Measurements from ENCODE around the gene CACNA1E. TPM values are rescaled to one million over a fixed set of nuclear protein-coding genes. Genes with fewer than 3 reads are reported as not detected.
A peak's percentile ranks its signal among the peaks of the same experiment; 100 is the strongest.

Gene CACNA1E
- total RNA-seq, 6 experiments from 2014 or later, result not detected

DNA sequence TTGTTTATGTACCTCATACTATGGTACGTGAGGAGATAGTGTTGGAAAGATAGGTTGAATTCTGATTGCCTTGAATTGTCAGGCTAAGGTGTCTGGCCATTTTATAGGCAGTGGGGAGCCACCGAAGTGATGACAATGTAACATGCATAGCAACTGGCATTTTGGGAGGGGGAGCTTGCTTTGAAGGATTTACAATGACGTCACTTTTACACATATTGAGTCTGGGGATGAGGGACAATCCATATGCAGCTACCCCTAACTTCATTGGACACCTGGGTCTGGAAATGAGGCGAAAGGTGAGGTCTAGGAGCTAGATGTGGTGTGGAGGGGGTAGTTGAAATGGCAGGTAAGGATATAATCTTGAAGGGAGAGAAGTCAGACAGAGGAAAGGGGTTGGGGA, 7.7 kb upstream of the CACNA1E start:
- Mint-ChIP-seq H3K9me3 (no peaks in the 10 kb centered on the region), H3K4me1 (ENCODE audit: low read depth) (no peaks in the 10 kb centered on the region), H3K27ac (no peak overlapping the region), H3K27me3 (ENCODE audit: insufficient read depth) (peaks cover 1% of the 10 kb centered on the region), H3K4me3 (no peak overlapping the region), H3K36me3 (ENCODE audit: low read depth) (no peaks in the 10 kb centered on the region)
- DNase-seq, result no peak
- TF ChIP-seq, protein P1, sequence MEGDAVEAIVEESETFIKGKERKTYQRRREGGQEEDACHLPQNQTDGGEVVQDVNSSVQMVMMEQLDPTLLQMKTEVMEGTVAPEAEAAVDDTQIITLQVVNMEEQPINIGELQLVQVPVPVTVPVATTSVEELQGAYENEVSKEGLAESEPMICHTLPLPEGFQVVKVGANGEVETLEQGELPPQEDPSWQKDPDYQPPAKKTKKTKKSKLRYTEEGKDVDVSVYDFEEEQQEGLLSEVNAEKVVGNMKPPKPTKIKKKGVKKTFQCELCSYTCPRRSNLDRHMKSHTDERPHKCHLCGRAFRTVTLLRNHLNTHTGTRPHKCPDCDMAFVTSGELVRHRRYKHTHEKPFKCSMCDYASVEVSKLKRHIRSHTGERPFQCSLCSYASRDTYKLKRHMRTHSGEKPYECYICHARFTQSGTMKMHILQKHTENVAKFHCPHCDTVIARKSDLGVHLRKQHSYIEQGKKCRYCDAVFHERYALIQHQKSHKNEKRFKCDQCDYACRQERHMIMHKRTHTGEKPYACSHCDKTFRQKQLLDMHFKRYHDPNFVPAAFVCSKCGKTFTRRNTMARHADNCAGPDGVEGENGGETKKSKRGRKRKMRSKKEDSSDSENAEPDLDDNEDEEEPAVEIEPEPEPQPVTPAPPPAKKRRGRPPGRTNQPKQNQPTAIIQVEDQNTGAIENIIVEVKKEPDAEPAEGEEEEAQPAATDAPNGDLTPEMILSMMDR (IDR thresholded peaks at IDR 0.05), result no peak

DNA sequence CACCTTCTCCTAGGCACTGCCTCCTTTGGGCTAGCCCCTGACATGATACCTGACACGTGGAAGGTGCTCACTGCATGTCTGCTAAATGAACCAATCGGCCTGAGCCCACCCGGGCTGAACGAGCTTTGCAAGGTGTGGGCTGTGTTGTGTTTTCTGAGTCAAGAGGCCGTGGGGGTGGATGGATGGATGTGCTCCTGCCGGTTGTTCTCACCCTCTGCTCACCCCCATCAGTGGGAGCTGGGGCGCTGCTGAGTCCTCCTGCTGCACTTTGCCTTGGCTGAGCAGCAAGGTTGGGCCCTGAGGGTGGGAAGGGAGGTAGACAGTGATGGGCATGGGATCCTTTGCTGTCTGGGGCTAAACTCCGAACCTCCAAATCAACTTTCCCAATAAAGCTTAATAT, 6.7 kb upstream of the CACNA1E start:
- peaks cover 7% of the 10 kb centered on the region for H3K27me3 Mint-ChIP-seq (ENCODE audit: insufficient read depth)
- H3K4me1 Mint-ChIP-seq (ENCODE audit: low read depth), result no peaks in the 10 kb centered on the region
- H3K27ac Mint-ChIP-seq, result no peak overlapping the region
- no peak for DNase-seq
- no peak overlapping the region for H3K4me3 Mint-ChIP-seq
- H3K9me3 Mint-ChIP-seq, result no peaks in the 10 kb centered on the region
- no peaks in the 10 kb centered on the region for H3K36me3 Mint-ChIP-seq (ENCODE audit: low read depth)
- TF ChIP-seq, protein P1 (IDR thresholded peaks at IDR 0.05), result no peak

DNA sequence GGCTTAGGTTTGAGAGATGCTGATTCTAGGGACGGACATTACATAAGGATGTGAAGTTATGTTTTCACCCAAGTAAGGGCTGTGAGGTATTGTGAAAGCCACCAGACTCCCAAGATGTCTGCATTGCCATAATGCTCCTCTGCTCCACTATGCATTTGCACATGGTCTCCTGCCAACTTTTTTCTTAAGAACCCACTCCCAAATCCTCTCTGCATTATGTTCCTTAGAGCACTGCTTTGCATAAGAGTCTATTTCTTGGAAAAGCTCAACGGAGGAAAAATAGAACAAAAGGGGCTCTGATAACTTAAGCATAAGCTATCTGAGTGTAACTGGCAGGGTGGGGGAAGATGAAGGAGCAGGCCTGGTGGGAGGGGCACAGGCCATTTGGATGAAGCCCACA, 5.0 kb upstream of the CACNA1E start:
- peaks cover 14% of the 10 kb centered on the region for H3K27me3 Mint-ChIP-seq (ENCODE audit: insufficient read depth)
- no peak overlapping the region for H3K27ac Mint-ChIP-seq
- no peaks in the 10 kb centered on the region for H3K4me1 Mint-ChIP-seq (ENCODE audit: low read depth)
- no peak overlapping the region for H3K4me3 Mint-ChIP-seq
- no peak for DNase-seq
- H3K36me3 Mint-ChIP-seq (ENCODE audit: low read depth), result no peaks in the 10 kb centered on the region
- no peaks in the 10 kb centered on the region for H3K9me3 Mint-ChIP-seq
- TF ChIP-seq, protein P1 (IDR thresholded peaks at IDR 0.05), result no peak

DNA sequence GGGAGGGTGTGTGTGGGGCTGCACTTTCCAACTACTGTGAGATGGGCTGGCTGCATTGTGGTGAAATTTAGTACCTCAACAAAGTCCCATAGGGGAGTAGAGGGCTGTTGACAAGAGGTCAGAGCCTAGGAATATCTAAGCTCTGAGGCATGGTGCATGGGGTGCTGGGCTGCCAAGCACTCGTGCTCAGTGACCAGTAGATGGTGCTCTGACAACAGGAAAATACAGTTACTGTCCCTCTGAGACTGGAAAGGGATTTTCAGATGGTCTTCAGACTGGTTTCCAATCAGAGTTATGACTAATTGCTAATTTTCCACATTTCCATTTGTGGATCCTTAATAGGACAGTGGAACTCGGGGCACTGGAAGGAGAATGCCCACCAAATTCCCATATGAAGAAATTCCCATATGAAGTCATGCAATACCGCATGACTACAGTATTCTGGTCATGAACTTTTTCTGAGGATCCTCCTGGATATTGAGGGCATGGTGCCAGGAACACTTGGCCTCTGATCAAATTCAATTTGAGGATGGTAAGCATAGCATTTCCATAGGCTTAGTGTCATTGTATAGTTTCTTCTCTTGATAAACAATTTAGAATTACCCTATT, 4.1 kb upstream of the CACNA1E start:
- TF ChIP-seq, protein P1 (IDR thresholded peaks at IDR 0.05), result peak; percentile 85
- no peaks in the 10 kb centered on the region for H3K9me3 Mint-ChIP-seq
- no peaks in the 10 kb centered on the region for H3K4me1 Mint-ChIP-seq (ENCODE audit: low read depth)

DNA sequence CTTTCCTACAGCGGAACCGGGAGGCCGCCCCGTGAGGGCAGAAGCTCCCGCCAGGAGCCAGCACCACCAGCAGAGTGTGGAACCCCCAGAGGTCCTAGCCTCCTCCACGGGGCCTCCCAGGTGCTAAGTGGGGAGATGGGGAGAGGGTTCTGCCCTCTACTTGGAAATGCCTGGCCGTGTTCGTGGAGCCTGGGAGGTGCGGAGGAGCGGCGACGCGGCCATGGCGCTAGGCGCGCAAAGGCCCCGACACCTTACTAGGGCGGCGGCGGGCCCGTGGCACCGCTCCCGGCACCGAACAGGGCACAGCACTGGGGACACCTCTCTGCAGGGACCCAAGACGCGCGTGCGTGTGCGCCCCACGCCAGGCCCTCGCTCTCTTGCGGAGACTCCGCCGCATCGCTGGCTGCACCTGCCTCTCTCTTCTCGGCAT, 1.3 kb upstream of the CACNA1E start:
- Mint-ChIP-seq H3K4me1 (ENCODE audit: low read depth) (no peaks in the 10 kb centered on the region), H3K4me3 (no peak overlapping the region), H3K27me3 (ENCODE audit: insufficient read depth) (peaks cover 41% of the 10 kb centered on the region), H3K27ac (no peak overlapping the region), H3K9me3 (no peaks in the 10 kb centered on the region), H3K36me3 (ENCODE audit: low read depth) (no peaks in the 10 kb centered on the region)
- TF ChIP-seq, protein P1 (IDR thresholded peaks at IDR 0.05), result no peak
- DNase-seq, result no peak

More for the DNA sequence above, 4.1 kb upstream of the CACNA1E start:
- Mint-ChIP-seq H3K36me3 (ENCODE audit: low read depth) (no peaks in the 10 kb centered on the region), H3K27ac (no peak overlapping the region), H3K27me3 (ENCODE audit: insufficient read depth) (peaks cover 24% of the 10 kb centered on the region), H3K4me3 (no peak overlapping the region)
- peak; percentile 55 for DNase-seq
